Upper lobe of left lung (tissue), 6 donors: ENCODE data around the gene SLC5A8. TPM values are rescaled to one million over a fixed set of nuclear protein-coding genes. Genes with fewer than 3 reads are reported as not detected.

Source experiments
- ATAC-seq, 2 donors: fragments of 200-7000 bp; cut with Tn5 transposase; one replicate each; pipeline ENCODE4 v1.9.1; 2022; ENCODE audit warnings: mild to moderate bottlenecking in 2 of 2, moderate library complexity in 2 of 2; ENCODE audit not compliant: low FRiP score in 2 of 2
- DNase-seq, 2 donors: peaks; one replicate each; pipeline ENCODE4 v3.0.0-alpha.2; 2019 to 2020
- H3K27ac ChIP-seq, 4 donors: fragments of 200-600 bp; sonication (generic); one replicate each; pipeline ENCODE4 v1.5.1; 2016 to 2019
- H3K27me3 ChIP-seq, 4 donors: fragments of 200-600 bp; sonication (generic); one replicate each; pipeline ENCODE4 v1.5.1; 2017 to 2019
- H3K36me3 ChIP-seq, 4 donors: fragments of 200-600 bp; sonication (generic); one replicate each; pipeline ENCODE4 v1.5.1; 2016 to 2019
- H3K4me1 ChIP-seq, 4 donors: fragments of 200-600 bp; sonication (generic); one replicate each; pipeline ENCODE4 v1.5.1; 2018 to 2019
- H3K4me3 ChIP-seq, 4 donors: fragments of 200-600 bp; sonication (generic); one replicate each; pipeline ENCODE4 v1.5.1; 2017 to 2019; ENCODE audit warnings: mild to moderate bottlenecking in 2 of 4, moderate library complexity in 1 of 4
- H3K9me3 ChIP-seq, 4 donors: fragments of 200-600 bp; sonication (generic); one replicate each; pipeline ENCODE4 v1.5.1; 2018 to 2019
- CTCF ChIP-seq, 6 experiments: fragments of 450-650 bp in 4 of 6; fragments of 200-600 bp in 2 of 6; sonication (generic) in 2 of 6; IDR thresholded peaks; one replicate each; pipeline ENCODE4 v1.5.1; 2016 to 2019; ENCODE audit warnings: antibody characterized with exemption in 6 of 6
- EP300 ChIP-seq, 4 donors: sonication (generic); formaldehyde crosslinking; IDR thresholded peaks; one replicate each; pipeline ENCODE4 v1.5.1; 2017; ENCODE audit warnings: antibody characterized with exemption in 4 of 4, control low read depth in 2 of 4
- POLR2A ChIP-seq, 4 donors: fragments of 450-650 bp; IDR thresholded peaks; one replicate each; pipeline ENCODE4 v1.5.1; 2016 to 2017; ENCODE audit warnings: antibody characterized with exemption in 4 of 4, mild to moderate bottlenecking in 2 of 4
- POLR2AphosphoS5 ChIP-seq, 2 donors: sonication (generic); formaldehyde crosslinking; IDR thresholded peaks; one replicate each; pipeline ENCODE4 v1.5.1; 2017; ENCODE audit warnings: antibody characterized with exemption in 2 of 2
- WGBS, 2 donors: methylation state at CpG; one replicate each; pipeline ENCODE4 v1.1.5; 2017 to 2018; 5-methylcytosine and 5-hydroxymethylcytosine counted together
- total RNA-seq, 6 donors: library from RNA; depleted of rRNA in 4 of 6; stranded (reverse); fragments of >200 nt in 4 of 6; gene quantifications; one replicate each; pipeline versions ENCODE4 v1.1.0 to v1.2.1, GENCODE V29; 2016 to 2021
- donor health status: DM: no; HTN: no; CAD: no; lungs with moderate emphysema.
- donor health status: DM: no; HTN: yes; CAD: no; lungs with severe emphysema.

SLC5A8 gene
- total RNA-seq, 6 donors from 2014 or later = 2.1 to 8.8 (median 7.2) TPM; not detected in 1

GRCh38 chr12:101204602-101205304 is 5.3 kb downstream of the SLC5A8 start:
- peaks cover 0 to 4% (median 0%) of the 10 kb centered on the region in 4 donors for H3K4me1 ChIP-seq
- 80 to 81% methylated on average over 4 of the region's 4 CpGs for WGBS, 2 donors
- no peak overlapping the region for H3K27ac ChIP-seq
- peaks cover 0 to 7% (median 0%) of the 10 kb centered on the region in 4 donors for H3K27me3 ChIP-seq
- no peak overlapping the region for H3K4me3 ChIP-seq
- H3K9me3 ChIP-seq = no peaks in the 10 kb centered on the region
- ATAC-seq (no peak), DNase-seq (no peak)
- TF ChIP-seq POLR2AphosphoS5 (IDR thresholded peaks at IDR 0.05) = no peak
- TF ChIP-seq EP300 (IDR thresholded peaks at IDR 0.05) = no peak
- no peak for TF ChIP-seq POLR2A (IDR thresholded peaks at IDR 0.05)
- no peak for TF ChIP-seq CTCF (IDR thresholded peaks at IDR 0.05)
- H3K36me3 ChIP-seq = no peaks in the 10 kb centered on the region

GRCh38 chr12:101200824-101201223 is 9.2 kb downstream of the SLC5A8 start:
- ATAC-seq (no peak), DNase-seq (no peak)
- WGBS, 2 donors = 73 to 82% methylated on average over 1 of the region's 1 CpG
- Histone ChIP-seq H3K27me3 (no peaks in the 10 kb centered on the region), H3K4me3 (no peak overlapping the region), H3K27ac (no peak overlapping the region), H3K4me1 (no peaks in the 10 kb centered on the region), H3K9me3 (no peaks in the 10 kb centered on the region), H3K36me3 (no peaks in the 10 kb centered on the region)
- TF ChIP-seq CTCF (IDR thresholded peaks at IDR 0.05) (no peak), POLR2A (IDR thresholded peaks at IDR 0.05) (no peak), POLR2AphosphoS5 (IDR thresholded peaks at IDR 0.05) (no peak), EP300 (IDR thresholded peaks at IDR 0.05) (no peak)

GRCh38 chr12:101200145-101200544 is 9.9 kb downstream of the SLC5A8 start:
- WGBS, 2 donors = 86 to 92% methylated on average over 2 of the region's 2 CpGs

GRCh38 chr12:101186291-101186690 is 23.7 kb downstream of the SLC5A8 start:
- H3K4me3 ChIP-seq = no peak overlapping the region
- TF ChIP-seq EP300 (IDR thresholded peaks at IDR 0.05) (no peak), POLR2A (IDR thresholded peaks at IDR 0.05) (no peak), POLR2AphosphoS5 (IDR thresholded peaks at IDR 0.05) (no peak), CTCF (IDR thresholded peaks at IDR 0.05) (no peak)
- 43 to 57% methylated on average over 2 of the region's 2 CpGs for WGBS, 2 donors
- DNase-seq = no peak
- H3K27ac ChIP-seq = no peak overlapping the region
- no peaks in the 10 kb centered on the region for H3K9me3 ChIP-seq
- H3K27me3 ChIP-seq = no peaks in the 10 kb centered on the region
- no peaks in the 10 kb centered on the region for H3K36me3 ChIP-seq
- H3K4me1 ChIP-seq = no peaks in the 10 kb centered on the region
- no peak for ATAC-seq

More at GRCh38 chr12:101200145-101200544, 9.9 kb downstream of the SLC5A8 start:
- DNase-seq (no peak), ATAC-seq (no peak)
- H3K4me1 ChIP-seq = no peaks in the 10 kb centered on the region
- H3K27ac ChIP-seq = no peak overlapping the region
- TF ChIP-seq POLR2A (IDR thresholded peaks at IDR 0.05) (no peak), CTCF (IDR thresholded peaks at IDR 0.05) (no peak)
- H3K4me3 ChIP-seq = no peak overlapping the region
- H3K9me3 ChIP-seq = no peaks in the 10 kb centered on the region
- H3K36me3 ChIP-seq = no peaks in the 10 kb centered on the region
- H3K27me3 ChIP-seq = no peaks in the 10 kb centered on the region

GRCh38 chr12:101181776-101182175 is 28.3 kb downstream of the SLC5A8 start:
- Histone ChIP-seq H3K9me3 (no peaks in the 10 kb centered on the region), H3K27ac (no peak overlapping the region), H3K36me3 (no peaks in the 10 kb centered on the region), H3K4me1 (no peaks in the 10 kb centered on the region), H3K4me3 (no peak overlapping the region), H3K27me3 (no peaks in the 10 kb centered on the region)
- no peak for TF ChIP-seq CTCF (IDR thresholded peaks at IDR 0.05)
- DNase-seq (no peak), ATAC-seq (no peak)
- WGBS, 2 donors = 68 to 73% methylated on average over 2 of the region's 2 CpGs
